IPS-11a (cell line): ENCODE data around the gene TUBD1.
"Not testable (repeated sequence)": the region's sequence is repeated elsewhere in the genome, so short reads cannot be mapped to it uniquely, and the experiment has no call there.

Experiments
- H3K4me3 ChIP-seq: one replicate; pipeline ENCODE4 v1.5.1; 2013; ENCODE audit warnings: low read depth, low read length, control low read depth

The TUBD1 gene

DNA sequence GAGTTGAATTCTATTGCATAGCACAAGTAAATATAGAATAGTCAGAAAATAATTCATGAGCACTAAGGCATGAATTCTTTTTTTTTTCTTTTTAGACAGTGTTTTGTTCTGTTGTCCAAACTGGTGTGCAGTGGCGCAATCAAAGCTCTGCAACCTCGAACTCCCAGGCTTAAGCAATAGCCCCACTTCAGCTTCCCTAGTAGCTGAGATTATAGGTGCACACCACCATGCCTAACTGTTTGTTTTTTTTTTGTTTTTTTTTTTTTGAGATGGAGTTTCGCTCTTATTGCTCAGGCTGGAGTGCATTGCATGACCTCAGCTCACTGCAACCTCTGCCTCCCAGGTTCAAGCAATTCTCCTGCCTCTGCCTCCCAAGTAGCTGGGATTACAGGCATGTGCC lies 16.6 kb downstream of the TUBD1 start:
- no peak overlapping the region for H3K4me3 ChIP-seq

GRCh38 chr17:59874376-59874775 lies 18.4 kb downstream of the TUBD1 start:
- no peak overlapping the region for H3K4me3 ChIP-seq

GRCh38 chr17:59873414-59873813 lies 19.3 kb downstream of the TUBD1 start:
- H3K4me3 ChIP-seq, result not testable (repeated sequence)

DNA sequence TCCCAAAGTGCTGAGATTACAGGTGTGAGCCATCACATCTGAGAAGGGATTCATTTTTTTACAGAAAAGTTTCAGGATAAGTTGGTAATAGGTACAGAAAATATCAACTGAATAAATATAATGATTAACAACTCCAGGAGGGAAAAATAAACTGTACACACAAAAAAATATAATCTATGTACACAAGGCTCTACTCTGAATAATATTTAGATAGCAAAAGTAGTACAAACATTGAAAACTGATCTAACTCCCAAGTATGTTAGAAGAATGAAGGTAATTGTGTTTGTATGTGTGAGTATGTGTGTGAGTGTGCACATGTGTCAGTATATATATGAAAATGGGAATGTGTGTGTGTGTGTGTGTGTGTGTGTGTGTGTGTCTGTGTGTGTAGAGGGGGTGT lies 20.4 kb downstream of the TUBD1 start:
- no peak overlapping the region for H3K4me3 ChIP-seq

DNA sequence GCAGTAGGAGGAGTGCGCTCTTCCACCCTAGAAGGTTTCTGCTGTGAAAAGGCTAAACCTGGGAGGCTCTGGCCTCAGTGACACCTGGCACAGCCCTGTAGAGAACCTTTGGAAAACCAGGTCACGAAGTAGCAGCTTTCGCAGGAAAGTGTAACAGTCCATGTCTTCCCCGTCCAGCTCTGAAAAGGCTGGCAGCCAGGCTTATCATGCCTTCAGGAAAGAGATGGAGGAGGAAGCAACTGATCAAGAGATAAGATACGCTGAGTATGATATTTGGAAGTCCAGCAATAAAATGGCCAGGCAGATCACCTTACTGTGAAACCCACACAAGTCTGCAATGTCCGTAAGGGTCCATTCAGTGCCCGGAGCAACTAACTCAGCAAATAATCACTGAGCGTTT lies 22.3 kb downstream of the TUBD1 start:
- H3K4me3 ChIP-seq, result no peak overlapping the region

DNA sequence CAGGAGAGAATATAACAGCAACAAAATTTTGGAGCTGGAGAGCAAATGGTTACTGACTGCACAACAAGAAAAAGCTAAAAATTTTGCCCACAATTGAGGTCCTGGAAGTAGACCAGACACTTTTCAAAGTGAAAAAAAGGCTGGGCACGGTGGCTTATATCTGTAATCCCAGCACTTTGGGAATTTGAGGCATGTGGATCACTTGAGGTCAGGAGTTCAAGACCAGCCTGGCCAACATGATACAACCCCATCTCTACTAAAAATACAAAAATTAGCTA lies 22.9 kb downstream of the TUBD1 start:
- no peak overlapping the region for H3K4me3 ChIP-seq

GRCh38 chr17:59863616-59864015 lies 29.1 kb downstream of the TUBD1 start:
- no peak overlapping the region for H3K4me3 ChIP-seq

DNA sequence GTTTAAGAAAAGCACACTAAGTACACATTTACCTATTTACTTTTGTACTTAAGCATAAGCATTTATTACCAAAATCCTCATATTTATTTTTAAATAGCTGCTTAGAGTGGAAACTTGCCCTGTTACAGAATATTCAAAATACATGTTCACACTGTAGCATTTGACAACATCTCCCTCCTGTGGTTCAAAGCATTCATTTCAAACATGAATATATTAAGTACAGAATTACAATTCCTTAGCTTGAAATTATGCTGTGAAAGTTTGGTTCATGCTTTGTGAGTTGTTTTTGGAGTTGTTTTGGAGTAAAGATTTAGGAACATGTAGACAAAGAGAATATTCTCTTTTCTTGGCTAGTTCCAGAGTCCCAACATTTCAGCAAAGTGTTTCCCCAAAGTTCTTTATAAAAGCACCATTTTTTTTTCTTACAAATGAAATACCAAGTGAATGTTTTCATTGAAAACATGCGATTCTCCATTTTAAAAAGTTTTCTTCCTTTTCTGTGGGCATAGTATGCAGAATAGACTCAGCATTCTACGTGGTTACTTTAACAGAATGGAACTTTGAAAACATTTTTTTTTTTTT lies 33.2 kb downstream of the TUBD1 start:
- H3K4me3 ChIP-seq, result no peak overlapping the region

- no peak overlapping the region for H3K4me3 ChIP-seq
Measured at GRCh38 chr17:59858932-59859331, 33.8 kb downstream of the TUBD1 start.

- no peak overlapping the region for H3K4me3 ChIP-seq
Measured at GRCh38 chr17:59858167-59858816, 34.5 kb downstream of the TUBD1 start.

- no peak overlapping the region for H3K4me3 ChIP-seq
Measured at GRCh38 chr17:59856859-59857794, 35.6 kb downstream of the TUBD1 start.

GRCh38 chr17:59853919-59854729 lies 38.6 kb downstream of the TUBD1 start:
- not testable (repeated sequence) for H3K4me3 ChIP-seq

- H3K4me3 ChIP-seq, result no peak overlapping the region
Measured at GRCh38 chr17:59853168-59853918, 39.4 kb downstream of the TUBD1 start.

DNA sequence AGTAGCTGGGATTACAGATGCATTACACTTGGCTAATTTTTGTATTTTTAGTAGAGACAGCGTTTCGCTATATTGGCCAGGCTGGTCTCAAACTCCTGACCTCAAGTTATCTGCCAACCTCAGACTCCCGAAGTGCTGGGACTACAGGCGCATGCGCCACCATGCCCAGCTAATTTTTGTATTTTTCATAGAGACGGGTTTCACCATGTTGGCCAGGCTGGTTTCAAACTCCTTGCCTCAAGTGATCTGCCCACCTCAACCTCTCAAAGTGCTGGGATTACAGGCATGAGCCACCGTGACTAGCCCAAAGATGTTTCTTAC lies 39.9 kb downstream of the TUBD1 start:
- H3K4me3 ChIP-seq, result not testable (repeated sequence)

- H3K4me3 ChIP-seq, result no peak overlapping the region
Measured at GRCh38 chr17:59851439-59852375, 41.0 kb downstream of the TUBD1 start.

- H3K4me3 ChIP-seq, result not testable (repeated sequence)
Measured at GRCh38 chr17:59850311-59850710, 42.4 kb downstream of the TUBD1 start.

- no peak overlapping the region for H3K4me3 ChIP-seq
Measured at GRCh38 chr17:59848778-59849177, 44.0 kb downstream of the TUBD1 start.

DNA sequence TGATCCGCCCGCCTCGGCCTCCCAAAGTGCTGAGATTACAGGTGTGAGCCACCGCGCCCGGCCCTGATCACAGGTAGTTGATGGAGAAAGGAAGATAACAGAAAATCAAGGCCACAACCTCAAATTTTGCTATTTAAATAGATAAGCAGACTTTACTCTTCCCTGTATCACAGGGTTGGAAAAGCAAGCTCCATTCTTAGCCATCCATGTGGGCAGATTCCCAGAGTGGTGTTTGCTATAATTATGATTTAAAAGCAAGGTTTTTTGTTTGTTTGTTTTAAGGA lies 44.4 kb downstream of the TUBD1 start:
- H3K4me3 ChIP-seq, result no peak overlapping the region

- H3K4me3 ChIP-seq, result no peak overlapping the region
Measured at GRCh38 chr17:59846394-59847165, 46.2 kb downstream of the TUBD1 start.
